Neuronal stem cell (in vitro differentiated cells): Measurements from ENCODE around the gene GLUL.

ENCODE experiments used
- DNase-seq: peaks from one replicate; pipeline ENCODE4 v3.0.0-alpha.2; 2013; ENCODE audit warnings: low spot score
- H2AFZ ChIP-seq: one replicate; pipeline ENCODE4 v1.6.1; 2013; ENCODE audit warnings: mild to moderate bottlenecking, low read length, inconsistent platforms
- H2AK5ac ChIP-seq: 2 replicates; pipeline ENCODE4 v1.6.1; 2013; ENCODE audit warnings: low read depth, mild to moderate bottlenecking, inconsistent platforms, low read length, moderate library complexity, mixed read lengths
- H2BK120ac ChIP-seq: 2 replicates; pipeline ENCODE4 v1.6.1; 2013; ENCODE audit warnings: low read depth, mild to moderate bottlenecking, inconsistent platforms, low read length, moderate library complexity, mixed read lengths
- H2BK12ac ChIP-seq: one replicate; pipeline ENCODE4 v1.6.1; 2013; ENCODE audit warnings: low read length, inconsistent platforms
- H2BK15ac ChIP-seq: 2 replicates; pipeline ENCODE4 v1.6.1; 2013; ENCODE audit warnings: mild to moderate bottlenecking, low read length, inconsistent platforms, mixed read lengths
- H2BK5ac ChIP-seq: one replicate; pipeline ENCODE4 v1.6.1; 2013; ENCODE audit warnings: inconsistent platforms, mild to moderate bottlenecking, low read length, moderate library complexity
- H3K14ac ChIP-seq: one replicate; pipeline ENCODE4 v1.6.1; 2013; ENCODE audit warnings: low read length, inconsistent platforms
- H3K18ac ChIP-seq: 2 replicates; pipeline ENCODE4 v1.6.1; 2013; ENCODE audit warnings: low read length, inconsistent platforms
- H3K23ac ChIP-seq: 2 replicates; pipeline ENCODE4 v1.6.1; 2013; ENCODE audit warnings: low read depth, mild to moderate bottlenecking, mixed read lengths, low read length, inconsistent platforms; ENCODE audit not compliant: poor library complexity
- H3K27ac ChIP-seq: replicated peaks from 3 replicates; pipeline ENCODE4 v1.5.1; 2013; ENCODE audit warnings: low read length, inconsistent platforms
- H3K27me3 ChIP-seq, 3 experiments: 2 replicates each; pipeline ENCODE4 v1.6.1; 2013; ENCODE audit warnings: low read length in 3 of 3, mild to moderate bottlenecking in 2 of 3, inconsistent platforms in 1 of 3, low read depth in 1 of 3, mixed read lengths in 1 of 3, moderate library complexity in 1 of 3; ENCODE audit not compliant: control insufficient read depth in 3 of 3, insufficient read depth in 3 of 3
- H3K36me3 ChIP-seq, 2 donors: replicated peaks in 1 of 2; 2 replicates each; pipeline ENCODE4 v1.6.1; 2013; ENCODE audit warnings: low read length in 2 of 2; ENCODE audit not compliant: control insufficient read depth in 2 of 2, insufficient read depth in 2 of 2
- H3K4ac ChIP-seq: 2 replicates; pipeline ENCODE4 v1.6.1; 2013; ENCODE audit warnings: inconsistent platforms, mild to moderate bottlenecking, low read length, moderate library complexity
- H3K4me1 ChIP-seq, 2 donors: 1 replicate in 1 of 2; 2 replicates in 1 of 2; pipeline ENCODE4 v1.6.1; 2013; ENCODE audit warnings: low read length in 2 of 2, low read depth in 1 of 2; ENCODE audit not compliant: control insufficient read depth in 2 of 2, insufficient read depth in 1 of 2
- H3K4me2 ChIP-seq: one replicate; pipeline ENCODE4 v1.6.1; 2013; ENCODE audit warnings: mild to moderate bottlenecking, low read length, inconsistent platforms; ENCODE audit not compliant: insufficient read depth, poor library complexity, severe bottlenecking
- H3K4me3 ChIP-seq, 2 donors: 2 replicates each; pipeline ENCODE4 v1.5.1; 2013; ENCODE audit warnings: low read length in 2 of 2, mild to moderate bottlenecking in 2 of 2, inconsistent platforms in 1 of 2, moderate library complexity in 1 of 2
- H3K79me1 ChIP-seq: one replicate; pipeline ENCODE4 v1.6.1; 2013; ENCODE audit warnings: low read depth, mild to moderate bottlenecking, inconsistent platforms, low read length, moderate library complexity
- H3K9ac ChIP-seq: one replicate; pipeline ENCODE4 v1.6.1; 2013; ENCODE audit warnings: mild to moderate bottlenecking, low read depth, low read length, inconsistent platforms; ENCODE audit not compliant: poor library complexity
- H3K9me3 ChIP-seq, 2 donors: replicated peaks in 1 of 2; 2 replicates each; pipeline versions ENCODE3 to v1.6.1; 2013; ENCODE audit warnings: low read length in 2 of 2, mild to moderate bottlenecking in 2 of 2, inconsistent platforms in 1 of 2, low read depth in 1 of 2, mixed read lengths in 1 of 2, moderate library complexity in 1 of 2; ENCODE audit not compliant: control insufficient read depth in 2 of 2, insufficient read depth in 1 of 2
- H4K8ac ChIP-seq: one replicate; pipeline ENCODE4 v1.6.1; 2013; ENCODE audit warnings: low read depth, mild to moderate bottlenecking, inconsistent platforms, low read length, moderate library complexity
- H4K91ac ChIP-seq: one replicate; pipeline ENCODE4 v1.6.1; 2013; ENCODE audit warnings: low read length, low read depth, mild to moderate bottlenecking, inconsistent platforms; ENCODE audit not compliant: poor library complexity
- WGBS, 2 donors: extraction: QIAGEN DNeasy Blood & Tissue Kit; methylation state at CpG; one replicate each; pipeline ENCODE4 v1.1.7; 2013; ENCODE audit warnings: missing lambda C conversion rate in 2 of 2, mixed read lengths in 1 of 2; ENCODE audit not compliant: insufficient read length in 2 of 2, insufficient replicate concordance in 1 of 2; ENCODE audit errors: extremely low coverage in 2 of 2; 5-methylcytosine and 5-hydroxymethylcytosine counted together

GLUL gene

DNA sequence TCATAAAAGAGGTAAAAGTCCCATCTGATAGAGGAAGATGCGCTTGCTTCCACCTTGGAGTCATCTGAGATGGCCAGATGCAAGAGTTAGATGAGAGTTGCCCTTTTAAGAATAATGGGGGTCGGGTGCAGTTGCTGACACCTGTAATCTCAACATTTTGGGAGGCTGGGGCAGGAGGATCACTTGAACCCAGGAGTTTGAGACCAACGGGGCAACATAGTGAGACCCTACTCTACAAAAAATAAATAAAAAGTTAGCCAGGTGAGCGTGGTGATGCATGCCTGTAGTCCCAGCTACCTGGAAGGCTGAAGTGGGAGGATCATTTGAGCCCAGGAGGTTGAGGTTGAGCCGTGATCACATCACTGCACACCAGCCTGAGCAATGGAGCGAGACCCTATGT lies 22.4 kb upstream of the GLUL start:
- H3K9ac ChIP-seq = no peak overlapping the region
- no peak overlapping the region for H2BK5ac ChIP-seq
- H2BK12ac ChIP-seq = no peak overlapping the region
- peaks cover 0 to 8% (median 0%) of the 10 kb centered on the region in 3 experiments for H3K27me3 ChIP-seq
- no peak overlapping the region for H3K4me2 ChIP-seq
- H2BK120ac ChIP-seq = no peak overlapping the region
- H3K23ac ChIP-seq = no peak overlapping the region
- no peak overlapping the region for H3K27ac ChIP-seq
- H2BK15ac ChIP-seq = no peak overlapping the region
- WGBS, 2 donors = no CpG with 5 or more reads among the region's 6 CpGs
- no peak overlapping the region for H3K4ac ChIP-seq
- no peak overlapping the region for H2AFZ ChIP-seq
- no peak for DNase-seq
- H2AK5ac ChIP-seq = no peak overlapping the region
- H3K79me1 ChIP-seq = no peaks in the 10 kb centered on the region
- H3K18ac ChIP-seq = no peak overlapping the region
- H3K4me3 ChIP-seq = no peak overlapping the region
- H4K91ac ChIP-seq = no peak overlapping the region
- no peaks in the 10 kb centered on the region for H3K9me3 ChIP-seq
- H3K36me3 ChIP-seq = no peaks in the 10 kb centered on the region
- no peaks in the 10 kb centered on the region for H3K4me1 ChIP-seq
- H3K14ac ChIP-seq = no peak overlapping the region
- no peak overlapping the region for H4K8ac ChIP-seq

DNA sequence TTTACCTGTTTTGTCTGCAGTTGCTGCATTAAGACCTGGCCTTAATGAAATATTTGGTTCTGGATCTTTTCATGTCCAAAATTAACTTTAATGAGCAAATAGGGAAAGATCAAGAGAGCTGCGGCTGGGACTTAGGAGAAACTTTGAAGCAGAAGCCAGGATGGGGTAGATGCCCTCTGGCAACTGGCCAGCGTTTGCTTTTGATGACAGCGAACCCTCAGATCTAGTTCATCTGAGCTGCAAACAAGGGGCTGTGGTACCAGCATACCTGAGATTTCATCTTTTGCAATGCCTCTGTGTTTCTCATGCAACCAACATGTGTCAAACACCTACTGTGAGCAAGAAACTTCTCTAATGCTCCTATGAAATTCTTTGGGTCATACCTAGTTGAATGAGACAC lies 21.9 kb upstream of the GLUL start:
- Histone ChIP-seq H2AK5ac (no peak overlapping the region), H3K36me3 (no peaks in the 10 kb centered on the region), H3K9ac (no peak overlapping the region), H3K23ac (no peak overlapping the region), H2BK12ac (no peak overlapping the region), H3K9me3 (no peaks in the 10 kb centered on the region), H3K4me2 (no peak overlapping the region), H2BK5ac (no peak overlapping the region), H2BK120ac (no peak overlapping the region), H3K18ac (no peak overlapping the region), H3K27ac (no peak overlapping the region), H4K8ac (no peak overlapping the region), H3K4ac (no peak overlapping the region), H3K79me1 (no peaks in the 10 kb centered on the region), H2BK15ac (no peak overlapping the region), H4K91ac (no peak overlapping the region), H3K14ac (no peak overlapping the region), H2AFZ (no peak overlapping the region), H3K4me1 (peaks cover 0 to 2% of the 10 kb centered on the region in 2 donors), H3K4me3 (no peak overlapping the region), H3K27me3 (peaks cover 0 to 9% (median 0%) of the 10 kb centered on the region in 3 experiments)
- no CpG with 5 or more reads among the region's 3 CpGs for WGBS, 2 donors
- no peak for DNase-seq

DNA sequence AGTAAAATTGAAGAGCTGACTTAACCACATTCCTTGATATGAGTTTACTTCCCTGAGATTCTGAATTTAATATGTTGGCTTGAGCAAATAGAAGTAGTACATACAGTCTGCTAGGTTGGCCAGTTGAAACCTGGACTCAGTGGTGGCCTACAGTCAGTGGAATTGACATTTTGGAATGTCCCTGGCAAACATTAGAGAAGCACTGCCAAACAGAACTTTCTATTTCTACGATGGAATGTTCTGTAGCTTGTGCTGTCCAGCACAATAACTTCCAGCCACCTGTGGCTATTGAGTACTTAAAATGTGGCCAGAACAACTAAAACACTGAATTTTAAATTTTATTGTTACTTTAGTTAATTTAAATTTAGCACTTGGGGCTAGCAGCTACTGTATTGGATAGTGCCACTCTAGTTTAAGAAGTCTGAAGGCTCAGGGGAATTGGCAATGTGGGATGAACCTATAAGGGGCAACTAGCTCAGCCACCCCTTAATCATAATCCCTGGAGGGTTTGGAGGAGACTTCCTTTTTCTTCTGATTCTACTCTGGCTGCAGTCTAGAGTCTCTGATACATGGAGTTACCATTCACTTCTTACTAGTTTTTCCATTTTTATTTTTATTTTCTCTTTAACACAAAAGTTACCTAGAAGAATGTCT lies 19.2 kb upstream of the GLUL start:
- Histone ChIP-seq H3K23ac (no peak overlapping the region), H3K27me3 (peaks cover 0 to 19% (median 0%) of the 10 kb centered on the region in 3 experiments), H2BK120ac (no peak overlapping the region), H2BK15ac (no peak overlapping the region), H2AK5ac (no peak overlapping the region), H3K9ac (no peak overlapping the region), H2AFZ (no peak overlapping the region), H3K4me2 (no peak overlapping the region), H3K4me3 (no peak overlapping the region), H3K79me1 (no peaks in the 10 kb centered on the region), H3K36me3 (no peaks in the 10 kb centered on the region), H4K91ac (no peak overlapping the region), H3K18ac (no peak overlapping the region), H2BK12ac (no peak overlapping the region), H4K8ac (no peak overlapping the region), H3K27ac (no peak overlapping the region), H3K4ac (no peak overlapping the region), H2BK5ac (no peak overlapping the region), H3K14ac (no peak overlapping the region), H3K4me1 (peaks cover 0 to 2% of the 10 kb centered on the region in 2 donors), H3K9me3 (no peaks in the 10 kb centered on the region)
- DNase-seq = no peak
- WGBS, 2 donors = no CpG with 5 or more reads among the region's 1 CpG

DNA sequence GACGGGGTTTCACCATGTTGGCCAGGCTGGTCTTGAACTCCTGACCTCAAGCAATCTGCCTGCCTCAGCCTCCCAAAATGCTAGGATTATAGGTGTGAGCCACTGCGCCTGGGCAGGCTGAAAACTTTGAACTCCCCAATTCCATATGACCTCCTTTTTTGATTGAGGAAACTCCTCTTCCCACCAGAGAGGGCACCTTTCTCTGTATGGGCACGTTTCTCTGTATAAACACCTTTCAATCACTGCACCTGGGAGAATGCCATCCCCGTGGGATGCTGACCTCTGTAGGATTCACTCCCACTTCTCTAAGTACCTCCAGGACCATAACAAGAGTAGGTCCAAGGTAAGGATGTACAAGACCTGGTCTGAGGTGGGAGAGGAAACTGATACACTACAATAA lies 18.5 kb upstream of the GLUL start:
- Histone ChIP-seq H3K4me2 (no peak overlapping the region), H2BK12ac (no peak overlapping the region), H3K14ac (no peak overlapping the region), H3K9me3 (no peaks in the 10 kb centered on the region), H4K8ac (no peak overlapping the region), H2BK120ac (no peak overlapping the region), H2BK5ac (no peak overlapping the region), H3K79me1 (no peaks in the 10 kb centered on the region), H2BK15ac (no peak overlapping the region), H3K4ac (no peak overlapping the region), H3K18ac (no peak overlapping the region), H3K4me3 (no peak overlapping the region), H4K91ac (no peak overlapping the region), H3K23ac (no peak overlapping the region), H3K36me3 (no peaks in the 10 kb centered on the region), H3K27ac (no peak overlapping the region), H3K4me1 (peaks cover 0 to 2% of the 10 kb centered on the region in 2 donors), H2AFZ (no peak overlapping the region), H3K27me3 (peaks cover 0 to 17% (median 0%) of the 10 kb centered on the region in 3 experiments), H2AK5ac (no peak overlapping the region), H3K9ac (no peak overlapping the region)
- no CpG with 5 or more reads among the region's 4 CpGs for WGBS, 2 donors
- DNase-seq = no peak
